Omental fat pad (tissue), 4 donors: ENCODE results near the gene WFIKKN1. TPM values are rescaled to one million over a fixed set of nuclear protein-coding genes. Genes with fewer than 3 reads are reported as not detected.

Experiments
- ATAC-seq: fragments of 150-250 bp; one replicate; pipeline ENCODE4 v1.9.1; 2016; ENCODE audit warnings: mild to moderate bottlenecking, moderate library complexity; ENCODE audit not compliant: low FRiP score
- DNase-seq: peaks from one replicate; pipeline ENCODE4 v3.0.0-alpha.2; 2019; ENCODE audit warnings: low spot score
- CTCF ChIP-seq, 3 donors: fragments of 450-650 bp; IDR thresholded peaks; one replicate each; pipeline ENCODE4 v1.5.1; 2016 to 2017; ENCODE audit warnings: antibody characterized with exemption in 3 of 3, mild to moderate bottlenecking in 3 of 3, moderate library complexity in 2 of 3
- total RNA-seq, 4 donors: library from RNA; depleted of rRNA; stranded (reverse); fragments of >200 nt; gene quantifications; one replicate each; pipeline ENCODE4 v1.1.0, GENCODE V29; 2016

The WFIKKN1 gene, protein sequence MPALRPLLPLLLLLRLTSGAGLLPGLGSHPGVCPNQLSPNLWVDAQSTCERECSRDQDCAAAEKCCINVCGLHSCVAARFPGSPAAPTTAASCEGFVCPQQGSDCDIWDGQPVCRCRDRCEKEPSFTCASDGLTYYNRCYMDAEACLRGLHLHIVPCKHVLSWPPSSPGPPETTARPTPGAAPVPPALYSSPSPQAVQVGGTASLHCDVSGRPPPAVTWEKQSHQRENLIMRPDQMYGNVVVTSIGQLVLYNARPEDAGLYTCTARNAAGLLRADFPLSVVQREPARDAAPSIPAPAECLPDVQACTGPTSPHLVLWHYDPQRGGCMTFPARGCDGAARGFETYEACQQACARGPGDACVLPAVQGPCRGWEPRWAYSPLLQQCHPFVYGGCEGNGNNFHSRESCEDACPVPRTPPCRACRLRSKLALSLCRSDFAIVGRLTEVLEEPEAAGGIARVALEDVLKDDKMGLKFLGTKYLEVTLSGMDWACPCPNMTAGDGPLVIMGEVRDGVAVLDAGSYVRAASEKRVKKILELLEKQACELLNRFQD
- under 1 TPM in 3 of 4 donors, not detected in 1; 0.19 to 0.63 (median 0.25) TPM for total RNA-seq

DNA sequence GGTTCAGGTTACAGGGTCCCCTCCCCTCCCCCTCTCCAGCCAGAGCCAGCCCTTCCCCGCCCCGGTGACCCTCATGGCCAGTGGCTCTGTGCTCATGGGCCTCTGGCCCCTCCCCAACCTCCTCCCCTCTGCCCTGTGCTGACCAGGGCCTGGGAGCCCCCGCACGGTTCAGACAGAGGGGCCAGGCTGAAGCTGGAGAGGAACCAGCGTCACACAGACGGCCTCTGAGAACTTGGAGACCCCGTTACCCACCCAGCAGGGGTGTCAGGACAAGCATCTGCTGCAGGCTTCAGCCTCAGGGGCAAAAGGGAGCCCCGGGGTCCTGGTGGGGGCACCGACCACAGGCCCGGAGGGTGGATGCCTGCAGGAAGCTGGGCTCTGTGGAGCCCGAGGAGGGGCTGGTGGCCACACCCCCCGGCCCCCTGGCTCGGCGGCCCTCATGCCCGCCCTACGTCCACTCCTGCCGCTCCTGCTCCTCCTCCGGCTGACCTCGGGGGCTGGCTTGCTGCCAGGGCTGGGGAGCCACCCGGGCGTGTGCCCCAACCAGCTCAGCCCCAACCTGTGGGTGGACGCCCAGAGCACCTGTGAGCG lies at the start of gene WFIKKN1:
Gene WFIKKN1 (plus strand): TSS at position 171 of the 591 bp plus-strand sequence. CDS start 269 bp downstream, at position 440.
- ATAC-seq: no peak
- no peak for TF ChIP-seq CTCF (IDR thresholded peaks at IDR 0.05)
- DNase-seq: no peak

DNA sequence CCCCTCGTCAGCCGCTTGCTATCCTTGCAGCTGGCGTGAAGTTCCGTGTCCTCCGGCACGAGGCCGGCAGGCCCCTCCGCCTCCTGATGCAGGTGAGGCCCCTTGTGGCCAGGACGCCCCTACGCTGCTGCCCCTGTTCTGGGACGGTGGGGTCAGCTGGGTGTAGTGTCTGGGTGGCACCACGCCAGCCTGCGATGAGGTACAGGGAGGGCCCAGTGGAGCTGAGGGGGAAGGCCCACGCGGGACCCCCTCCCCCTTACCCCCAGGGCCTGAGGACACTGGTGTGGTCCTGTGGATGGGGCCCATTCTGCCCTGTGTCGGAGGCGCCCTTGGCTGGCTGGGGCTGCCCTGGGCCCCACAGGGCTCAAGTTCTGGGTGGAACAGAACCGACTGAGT lies 48.6 kb upstream of the WFIKKN1 start:
- DNase-seq (no peak), ATAC-seq (no peak)
- no peak for TF ChIP-seq CTCF (IDR thresholded peaks at IDR 0.05)

- no peak for DNase-seq
- no peak for ATAC-seq
- no peak for TF ChIP-seq CTCF (IDR thresholded peaks at IDR 0.05)
These were observed 48.0 kb upstream of the WFIKKN1 start for GRCh38 chr16:582614-583331.

GRCh38 chr16:583470-583814 lies 47.3 kb upstream of the WFIKKN1 start:
- no peak for TF ChIP-seq CTCF (IDR thresholded peaks at IDR 0.05)
- ATAC-seq: no peak
- no peak for DNase-seq

DNA sequence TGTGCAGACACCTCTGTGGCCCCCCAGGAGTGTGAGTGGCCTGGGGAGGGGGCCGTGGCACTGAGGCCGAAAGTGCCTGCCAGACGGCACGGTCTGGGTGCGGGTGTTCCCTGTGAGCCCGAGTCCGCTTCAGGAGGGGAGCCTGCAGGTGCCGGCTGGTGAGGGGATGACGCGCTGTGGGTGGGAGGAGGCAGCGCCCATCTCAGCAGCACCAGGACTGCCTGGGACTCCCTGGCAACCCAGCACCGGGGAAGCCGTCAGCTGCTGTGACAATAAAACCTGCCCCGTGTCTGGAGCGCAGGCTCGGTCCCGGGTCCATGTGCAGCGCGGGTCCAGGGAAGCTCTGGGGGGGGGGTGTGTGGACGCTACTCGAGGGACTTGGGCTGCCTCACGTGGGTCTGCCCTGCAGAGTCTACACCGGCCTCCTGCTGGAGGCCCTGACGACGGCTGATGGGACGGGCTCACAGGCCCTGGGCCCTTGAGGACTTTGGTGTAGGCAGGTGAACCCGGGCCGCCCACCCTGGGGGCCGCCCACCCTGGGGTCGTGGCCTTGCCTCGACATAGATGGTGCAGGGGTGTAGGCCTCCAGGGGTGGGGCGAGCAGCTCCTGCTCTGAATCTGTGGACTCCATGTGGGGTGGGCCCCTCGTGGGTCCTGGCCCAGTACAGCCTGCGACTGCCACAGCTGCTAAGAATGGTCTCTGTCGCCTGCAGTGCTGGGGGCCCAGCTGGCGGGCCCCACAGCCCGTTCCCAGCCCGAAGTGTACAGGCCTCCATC lies 46.8 kb upstream of the WFIKKN1 start:
- TF ChIP-seq CTCF (IDR thresholded peaks at IDR 0.05): no peak
- no peak for DNase-seq
- ATAC-seq: no peak

DNA sequence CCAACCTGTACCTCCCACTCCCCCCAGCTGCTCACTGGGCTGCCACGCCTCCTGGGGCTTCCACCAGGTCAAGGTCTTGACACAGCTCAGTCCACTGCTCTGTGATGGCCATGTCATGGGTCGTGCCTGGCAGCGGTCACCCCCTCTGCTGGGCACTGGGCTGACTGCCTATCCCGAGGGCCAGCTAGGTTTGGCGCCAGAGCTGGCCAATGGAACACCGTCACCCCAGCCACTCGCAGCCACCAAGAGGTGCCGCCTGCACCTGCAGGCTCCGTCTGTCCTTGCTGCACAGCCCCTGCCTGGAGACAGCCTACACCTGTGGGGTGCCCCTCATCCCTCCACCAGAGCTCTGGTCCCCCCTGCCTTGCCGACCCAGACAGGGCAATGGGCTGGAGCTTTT lies 45.4 kb upstream of the WFIKKN1 start:
- ATAC-seq (no peak), DNase-seq (no peak)
- no peak for TF ChIP-seq CTCF (IDR thresholded peaks at IDR 0.05)
